HepG2 (cell line): Measurements from ENCODE around the gene FZD4.

Source experiments
- CTCF ChIP-seq: sonication (generic); formaldehyde crosslinking; IDR thresholded peaks from 2 replicates; pipeline ENCODE4 v1.5.0; 2020; ENCODE audit warnings: mild to moderate bottlenecking, missing genetic modification reagents, moderate library complexity
- KMT2B ChIP-seq: IDR thresholded peaks from 2 replicates; pipeline ENCODE4 v1.6.1; 2016; ENCODE audit warnings: missing genetic modification reagents, missing compliant biosample characterization
- NR1H2 ChIP-seq: sonication (generic); formaldehyde crosslinking; IDR thresholded peaks from 2 replicates; pipeline ENCODE4 v1.8.1; 2022; ENCODE audit warnings: low read depth, missing genetic modification reagents, borderline replicate concordance
- STAT6 ChIP-seq: sonication (generic); formaldehyde crosslinking; IDR thresholded peaks from 2 replicates; pipeline ENCODE4 v1.4.0; 2020; ENCODE audit warnings: missing genetic modification reagents, mild to moderate bottlenecking, borderline replicate concordance
- ZNF263 ChIP-seq: sonication (generic); formaldehyde crosslinking; IDR thresholded peaks from 2 replicates; pipeline ENCODE4 v1.4.0; 2020; ENCODE audit warnings: missing genetic modification reagents

GRCh38 chr11:86934926-86935579 lies 20.1 kb downstream of the FZD4 start:
- TF ChIP-seq KMT2B (CRISPR knock-in tag) (no peak), ZNF263 (CRISPR knock-in tag) (no peak), STAT6 (CRISPR knock-in tag) (no peak), CTCF (CRISPR knock-in tag) (no peak), NR1H2 (CRISPR knock-in tag) (no peak)
